ENCODE results near the gene TSPAN1. TPM values are rescaled to one million over a fixed set of nuclear protein-coding genes. Genes with fewer than 3 reads are reported as not detected.

Gene TSPAN1
- total RNA-seq, 1 experiment from 2014 or later: not detected

- DNase-seq (ENCODE audit: low spot score): no peak
- H3K4me1 ChIP-seq (ENCODE audit: insufficient read depth, low read length, poor library complexity, severe bottlenecking): no peaks in the 10 kb centered on the region
- H3K9me3 ChIP-seq (ENCODE audit: low read depth, low read length, poor library complexity, severe bottlenecking): no peaks in the 10 kb centered on the region
- no peak overlapping the region for H3K27ac ChIP-seq (ENCODE audit: low read depth, low read length, poor library complexity, severe bottlenecking)
- no peaks in the 10 kb centered on the region for H3K27me3 ChIP-seq (replicated peaks; ENCODE audit: insufficient read depth, low read depth, low read length, poor library complexity)
- ChIA-PET POLR2A (ENCODE audit: low non-redundant PET) (no interaction called here), CTCF (no interaction called here)
- BruUV-seq (replicated peaks): no TSS peak
- no peak for TF ChIP-seq EZH2 (IDR thresholded peaks at IDR 0.05; ENCODE audit: borderline replicate concordance, low read depth, low read length, poor library complexity, severe bottlenecking)
- TF ChIP-seq CTCF (conservative IDR thresholded peaks at IDR 0.05; ENCODE audit: low read depth, low read length): no peak
- no peak overlapping the region for H3K4me3 ChIP-seq (ENCODE audit: low read depth, low read length, poor library complexity, severe bottlenecking)
- no peaks in the 10 kb centered on the region for H3K36me3 ChIP-seq (ENCODE audit: insufficient read depth, low read length, poor library complexity, severe bottlenecking)
- intact Hi-C loops (cut with micrococcal nuclease; ENCODE audit: unreplicated experiment): no loop called here
Observed at GRCh38 chr1:46211051-46211450, 36.2 kb downstream of the TSPAN1 start.

- H3K4me1 ChIP-seq (ENCODE audit: insufficient read depth, low read length, poor library complexity, severe bottlenecking): no peaks in the 10 kb centered on the region
- DNase-seq (ENCODE audit: low spot score): no peak
- TF ChIP-seq EZH2 (IDR thresholded peaks at IDR 0.05; ENCODE audit: borderline replicate concordance, low read depth, low read length, poor library complexity, severe bottlenecking) (no peak), CTCF (conservative IDR thresholded peaks at IDR 0.05; ENCODE audit: low read depth, low read length) (no peak)
- POLR2A ChIA-PET (ENCODE audit: low non-redundant PET): no interaction called here
- intact Hi-C loops (cut with micrococcal nuclease; ENCODE audit: unreplicated experiment): no loop called here
- CTCF ChIA-PET: interaction anchor here (0.6 kb wide), 1 partner anchor 15 kb away, joined by 5 read pairs; no protein-coding TSS in a partner anchor
- H3K4me3 ChIP-seq (ENCODE audit: low read depth, low read length, poor library complexity, severe bottlenecking): no peak overlapping the region
- H3K27me3 ChIP-seq (replicated peaks; ENCODE audit: insufficient read depth, low read depth, low read length, poor library complexity): no peaks in the 10 kb centered on the region
- no TSS peak for BruUV-seq (replicated peaks)
- H3K9me3 ChIP-seq (ENCODE audit: low read depth, low read length, poor library complexity, severe bottlenecking): no peaks in the 10 kb centered on the region
- no peaks in the 10 kb centered on the region for H3K36me3 ChIP-seq (ENCODE audit: insufficient read depth, low read length, poor library complexity, severe bottlenecking)
- no peak overlapping the region for H3K27ac ChIP-seq (ENCODE audit: low read depth, low read length, poor library complexity, severe bottlenecking)
Observed at GRCh38 chr1:46215504-46215903, 40.6 kb downstream of the TSPAN1 start.

GRCh38 chr1:46218443-46218842 is 43.6 kb downstream of the TSPAN1 start:
- no peaks in the 10 kb centered on the region for H3K27me3 ChIP-seq (replicated peaks; ENCODE audit: insufficient read depth, low read depth, low read length, poor library complexity)
- BruUV-seq (replicated peaks): no TSS peak
- H3K27ac ChIP-seq (ENCODE audit: low read depth, low read length, poor library complexity, severe bottlenecking): no peak overlapping the region
- intact Hi-C loops (cut with micrococcal nuclease; ENCODE audit: unreplicated experiment): no loop called here
- no peaks in the 10 kb centered on the region for H3K4me1 ChIP-seq (ENCODE audit: insufficient read depth, low read length, poor library complexity, severe bottlenecking)
- POLR2A ChIA-PET (ENCODE audit: low non-redundant PET): no interaction called here
- TF ChIP-seq CTCF (conservative IDR thresholded peaks at IDR 0.05; ENCODE audit: low read depth, low read length) (no peak), EZH2 (IDR thresholded peaks at IDR 0.05; ENCODE audit: borderline replicate concordance, low read depth, low read length, poor library complexity, severe bottlenecking) (no peak)
- CTCF ChIA-PET: no interaction called here
- DNase-seq (ENCODE audit: low spot score): no peak
- no peak overlapping the region for H3K4me3 ChIP-seq (ENCODE audit: low read depth, low read length, poor library complexity, severe bottlenecking)
- no peaks in the 10 kb centered on the region for H3K9me3 ChIP-seq (ENCODE audit: low read depth, low read length, poor library complexity, severe bottlenecking)
- no peaks in the 10 kb centered on the region for H3K36me3 ChIP-seq (ENCODE audit: insufficient read depth, low read length, poor library complexity, severe bottlenecking)
